GM19463 (cell line): ENCODE measurements around the gene UTF1.

Experiments used
- ATAC-seq: cut with Tn5 transposase; IDR thresholded peaks from one replicate; pipeline ENCODE4 v1.9.1; 2021; ENCODE audit warnings: mild to moderate bottlenecking, moderate library complexity; ENCODE audit not compliant: unreplicated experiment

UTF1 gene

DNA sequence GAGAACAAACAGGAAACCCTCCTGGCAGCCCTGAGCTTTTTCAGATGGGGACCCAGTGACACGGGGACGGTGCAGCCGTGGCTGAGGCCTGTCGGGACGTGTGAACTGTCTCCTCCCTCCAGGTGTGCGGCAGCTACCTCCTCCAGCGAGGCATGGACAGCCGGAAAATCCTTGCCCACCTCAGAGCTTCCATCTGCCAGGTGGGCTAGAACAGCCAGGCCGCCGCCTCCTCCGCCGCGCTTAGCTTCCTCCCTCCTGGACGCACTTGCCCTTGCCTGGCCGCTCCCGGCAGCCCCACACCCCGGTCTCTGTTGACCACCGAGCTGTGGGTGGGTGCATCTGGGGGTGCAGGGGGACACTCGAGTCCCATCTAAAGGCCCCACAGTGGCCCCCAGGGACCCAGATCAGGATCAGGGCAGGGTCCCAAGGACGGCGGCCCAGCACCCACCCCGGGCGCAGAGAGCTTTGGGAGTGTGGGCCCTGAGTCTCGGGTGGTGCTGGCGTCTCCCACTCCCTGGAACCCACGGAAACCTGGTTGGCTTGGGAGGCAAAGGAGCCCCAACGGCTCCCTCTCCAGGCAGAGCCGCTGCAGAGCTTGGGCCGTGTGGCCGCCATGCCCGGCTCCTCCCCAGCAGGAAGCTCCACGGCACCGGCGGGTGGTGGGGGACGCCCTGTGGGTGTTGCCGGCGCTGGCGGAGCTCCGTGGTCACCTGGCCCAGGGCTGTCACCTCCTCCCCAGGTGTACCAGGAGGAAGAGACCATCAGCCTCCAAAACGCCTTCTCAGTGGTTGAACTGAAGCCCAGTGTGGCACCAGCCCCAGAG lies 32.9 kb upstream of the UTF1 start:
- no peak for ATAC-seq

DNA sequence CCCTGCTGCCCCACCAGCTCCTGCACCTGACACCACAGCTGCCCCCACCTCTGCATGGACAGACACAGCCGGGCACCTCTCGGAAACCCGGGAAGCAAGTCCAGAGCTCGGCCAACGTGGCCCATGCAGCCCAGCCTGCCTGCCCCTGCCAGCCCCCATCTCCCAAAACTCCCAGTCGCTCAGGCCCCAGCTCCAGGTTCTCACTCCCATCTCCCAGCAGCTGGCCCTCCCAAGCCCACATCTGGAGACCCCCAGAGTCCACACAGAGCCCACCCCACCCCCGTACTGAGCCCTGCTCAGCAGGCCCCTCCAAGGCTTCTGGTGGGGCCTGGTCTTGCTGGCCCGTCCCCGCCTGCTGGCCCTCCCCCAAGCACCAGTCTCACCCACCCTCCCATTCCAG lies 32.2 kb upstream of the UTF1 start:
- ATAC-seq = no peak

DNA sequence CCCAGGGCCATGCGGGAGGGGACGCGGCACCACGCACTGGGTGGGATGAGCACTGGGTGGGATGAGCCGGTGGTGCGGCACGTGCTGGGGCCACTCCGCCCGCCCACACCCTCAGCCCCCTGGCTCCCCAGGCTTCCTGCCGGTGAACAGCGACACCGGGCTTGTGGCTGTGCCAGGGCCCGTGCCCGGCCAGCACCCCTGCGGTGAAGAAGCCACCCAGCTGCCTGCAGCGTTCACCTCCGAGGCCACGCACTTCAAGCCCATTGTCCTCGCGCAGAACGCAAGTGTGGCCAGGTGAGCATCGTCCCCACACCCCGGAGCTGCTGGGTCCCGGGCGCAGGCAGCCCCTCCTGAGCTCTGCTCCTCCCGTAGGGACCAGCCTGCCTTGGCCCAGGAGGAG lies 31.8 kb upstream of the UTF1 start:
- no peak for ATAC-seq

DNA sequence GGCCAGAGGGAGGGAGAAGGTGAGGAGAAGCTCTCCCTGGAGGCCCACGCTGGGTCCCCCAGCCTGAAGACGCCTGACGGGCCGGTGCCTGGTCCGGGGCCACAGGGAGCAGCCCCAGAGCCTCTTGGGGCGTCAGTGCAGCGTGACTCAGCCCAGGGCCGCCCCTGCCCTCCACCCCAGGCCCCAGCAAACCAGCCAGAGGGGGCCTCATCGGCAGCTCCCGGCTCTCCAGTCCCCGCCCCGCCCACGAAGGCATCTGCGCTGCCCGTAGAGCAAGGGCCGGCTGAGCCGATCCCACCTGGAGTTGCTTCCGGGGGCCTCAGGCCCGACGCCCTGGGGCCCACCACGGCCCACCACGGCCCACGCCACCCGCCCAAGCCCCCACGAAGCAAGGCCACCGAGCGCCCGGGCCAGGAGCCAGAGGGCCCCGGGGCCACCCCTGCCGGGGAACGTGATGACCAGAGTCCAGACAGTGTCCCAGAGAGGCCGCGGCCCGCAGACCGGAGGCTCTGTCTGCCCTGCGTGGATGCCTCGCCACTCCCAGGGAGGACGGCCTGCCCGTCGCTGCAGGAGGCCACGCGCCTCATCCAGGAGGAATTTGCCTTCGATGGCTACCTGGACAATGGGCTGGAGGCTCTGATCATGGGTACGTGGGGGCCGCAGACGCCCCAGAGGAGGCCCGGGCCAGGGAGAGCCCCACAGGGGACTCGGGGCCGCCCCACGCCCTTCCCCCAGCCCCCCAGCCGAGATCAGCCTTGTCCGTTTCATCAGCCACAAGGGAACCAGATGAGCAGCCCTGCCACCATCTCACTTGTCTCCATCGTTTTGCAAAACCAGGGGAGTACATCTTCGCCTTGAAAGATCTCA lies 31.2 kb upstream of the UTF1 start:
- no peak for ATAC-seq

DNA sequence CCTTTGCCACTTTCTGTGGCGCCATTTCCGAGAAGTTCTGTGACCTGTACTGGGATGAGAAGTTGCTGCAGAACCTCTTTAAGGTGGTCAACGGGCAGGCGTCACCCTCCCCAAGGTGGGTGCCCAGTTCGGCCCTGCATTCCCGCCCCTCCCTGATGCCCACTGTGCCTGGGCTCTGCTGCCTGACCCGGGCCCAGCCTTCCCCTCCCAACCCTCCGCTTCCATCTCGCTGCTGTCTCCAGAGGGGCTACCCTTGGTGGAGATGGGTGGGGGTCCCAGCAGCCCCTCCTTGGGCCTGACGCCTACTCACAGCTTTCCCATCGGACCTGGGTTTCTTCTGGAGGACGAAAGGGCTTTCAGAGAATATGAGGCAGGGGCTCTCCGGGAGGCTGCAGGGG lies 30.5 kb upstream of the UTF1 start:
- no peak for ATAC-seq

DNA sequence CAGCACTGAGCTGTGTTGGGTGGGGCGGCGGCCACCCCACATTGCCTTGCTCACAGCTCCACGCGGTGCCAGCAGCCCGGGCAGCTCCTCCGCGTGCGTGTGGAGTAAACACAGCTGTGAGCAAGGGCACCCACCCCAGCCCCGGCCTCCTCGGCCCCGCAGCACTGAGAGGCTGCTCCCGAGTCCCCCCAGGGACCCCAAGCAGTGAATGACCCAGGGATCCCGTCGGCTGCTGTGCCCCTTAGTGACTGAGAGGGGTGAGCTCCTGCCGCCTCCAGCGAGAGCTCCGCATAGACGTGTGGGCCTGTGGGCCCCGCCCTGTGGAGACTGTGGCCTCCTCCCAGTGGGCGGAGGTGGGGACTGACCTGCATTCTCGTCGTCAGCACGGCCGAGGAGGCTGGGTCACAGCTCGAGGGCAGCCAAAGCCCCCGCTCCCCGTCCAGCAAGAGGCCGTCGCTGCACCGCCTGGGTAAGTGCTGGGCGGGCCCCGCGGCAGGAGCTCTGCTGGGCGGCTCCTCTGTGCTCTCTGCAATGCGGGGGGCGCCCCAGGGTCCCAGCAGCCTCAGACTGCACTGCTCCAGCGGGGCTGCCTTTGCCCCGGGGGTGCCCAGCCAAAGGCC lies 29.9 kb upstream of the UTF1 start:
- no peak for ATAC-seq

GRCh38 chr10:133200621-133201031 lies 29.4 kb upstream of the UTF1 start:
- no peak for ATAC-seq

- ATAC-seq = no peak
Measured at GRCh38 chr10:133201151-133201947, 28.7 kb upstream of the UTF1 start.

DNA sequence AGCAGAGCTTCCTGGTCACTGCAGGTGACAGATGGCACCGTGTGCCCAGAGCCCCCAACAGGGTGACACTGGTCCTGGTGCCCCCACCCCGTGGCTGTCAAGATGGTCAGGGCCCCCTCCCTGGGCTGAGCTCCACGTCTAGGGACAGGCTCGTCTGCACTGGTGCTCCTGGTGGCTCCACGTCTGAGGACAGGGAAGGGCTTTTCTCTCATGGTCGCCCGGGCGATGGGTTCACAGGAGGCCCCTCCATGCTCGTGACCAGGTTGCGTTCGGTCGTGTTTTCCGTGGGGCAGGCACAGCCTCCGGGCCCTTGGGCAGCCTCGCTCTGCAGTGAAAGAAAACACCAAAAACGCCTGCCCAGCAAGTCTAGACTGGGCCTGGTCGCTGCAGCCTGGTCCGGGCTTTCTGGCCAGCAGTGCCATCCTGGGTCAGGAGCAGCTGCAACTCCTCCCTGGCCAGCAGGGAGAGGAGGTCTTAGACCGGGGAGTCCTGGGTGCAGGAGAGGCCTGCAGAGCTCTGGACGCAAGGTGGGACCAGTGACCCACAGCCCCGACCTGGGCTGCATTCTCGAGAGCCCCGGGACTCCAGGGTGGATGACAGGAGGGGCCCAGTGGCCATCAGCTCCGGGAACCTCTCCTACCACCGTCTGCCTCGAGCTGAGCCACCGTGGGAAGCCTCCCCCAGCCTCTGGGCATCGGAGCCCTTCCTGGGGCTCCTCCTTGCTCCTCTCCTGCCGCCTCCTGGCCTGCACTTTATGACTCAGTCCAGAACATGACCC lies 27.9 kb upstream of the UTF1 start:
- ATAC-seq = no peak

- ATAC-seq = no peak
Measured at GRCh38 chr10:133202778-133203651, 27.0 kb upstream of the UTF1 start.

DNA sequence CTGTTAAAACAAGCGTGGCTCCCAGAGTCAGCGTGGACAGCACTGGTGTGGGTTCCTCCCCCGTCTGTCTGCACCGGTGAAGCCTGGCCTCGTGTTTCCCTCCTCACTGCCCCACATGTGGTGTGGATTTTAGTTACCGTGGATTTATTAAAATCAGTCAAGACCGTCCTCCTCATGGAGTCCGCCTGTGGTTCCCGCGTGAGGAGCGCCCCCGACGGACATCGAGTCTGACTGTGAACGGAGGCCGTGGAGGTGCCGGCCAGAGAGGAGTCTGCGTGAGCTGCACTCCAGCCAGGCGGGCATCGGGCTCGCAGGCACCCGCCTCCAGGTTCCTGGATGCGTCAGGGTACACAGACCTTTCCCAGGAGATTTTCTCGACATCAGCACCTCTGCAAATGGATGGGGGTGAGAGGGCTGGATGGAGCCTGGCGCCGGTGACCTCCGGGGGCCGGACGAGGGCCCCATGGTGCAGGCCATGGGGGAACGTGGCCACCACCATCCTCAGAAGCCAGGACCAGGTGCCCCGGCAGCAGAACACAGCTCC lies 26.3 kb upstream of the UTF1 start:
- no peak for ATAC-seq

GRCh38 chr10:133204226-133205015 lies 25.6 kb upstream of the UTF1 start:
- no peak for ATAC-seq

- no peak for ATAC-seq
Measured at GRCh38 chr10:133205146-133205545, 24.9 kb upstream of the UTF1 start.

DNA sequence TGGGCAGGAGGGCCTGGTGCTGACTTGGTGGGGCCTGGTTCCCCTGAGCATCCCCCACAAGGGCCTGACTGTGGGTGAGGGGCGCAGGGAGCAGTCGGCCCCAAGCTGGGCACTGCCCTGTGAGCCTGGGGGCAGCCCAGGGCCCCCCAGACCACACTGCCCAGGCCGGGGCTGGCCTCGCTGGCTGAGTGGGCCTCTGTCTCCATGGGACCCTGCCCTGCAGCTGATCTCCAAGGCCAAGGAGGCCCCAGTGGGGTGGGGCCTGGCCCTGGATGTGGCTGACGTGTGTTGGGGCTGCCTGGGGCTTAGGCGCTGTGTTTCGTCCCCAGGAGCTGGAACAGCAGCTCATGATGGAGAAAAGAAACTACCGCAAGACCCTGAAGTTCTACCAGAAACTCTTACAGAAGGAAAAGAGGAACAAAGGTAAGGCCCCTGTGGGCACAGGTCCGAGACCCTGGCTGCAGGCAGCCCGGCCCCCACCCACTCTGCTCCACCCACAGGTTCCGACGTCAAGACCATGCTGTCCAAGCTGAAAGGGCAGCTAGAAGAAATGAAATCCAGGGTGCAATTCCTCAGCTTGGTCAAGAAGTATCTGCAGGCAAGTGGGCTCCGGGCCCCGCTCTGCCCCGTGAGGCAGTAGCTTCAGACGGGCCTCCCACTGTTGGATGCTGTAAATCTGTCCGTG lies 23.5 kb upstream of the UTF1 start:
- ATAC-seq = no peak

GRCh38 chr10:133207041-133207600 lies 22.9 kb upstream of the UTF1 start:
- no peak for ATAC-seq

- no peak for ATAC-seq
Measured at GRCh38 chr10:133207627-133208026, 22.4 kb upstream of the UTF1 start.

- ATAC-seq = no peak
Measured at GRCh38 chr10:133208466-133208865, 21.6 kb upstream of the UTF1 start.
